Epithelial cell of proximal tubule (primary cell): ENCODE data around the gene SLC44A4. TPM values are rescaled to one million over a fixed set of nuclear protein-coding genes. Genes with fewer than 3 reads are reported as not detected.
"Not testable (repeated sequence)": the region's sequence is repeated elsewhere in the genome, so short reads cannot be mapped to it uniquely, and the experiment has no call there.

Experiments
- DNase-seq: peaks from one replicate; pipeline ENCODE4 v3.0.0-alpha.2; 2011; ENCODE audit warnings: low read depth
- H3K4me3 ChIP-seq: 2 replicates; pipeline ENCODE4 v1.5.1; 2011; ENCODE audit warnings: low read depth, mild to moderate bottlenecking, low read length
- CTCF ChIP-seq: conservative IDR thresholded peaks from 2 replicates; pipeline ENCODE4 v1.5.1; 2012; ENCODE audit warnings: low read depth, mild to moderate bottlenecking, low read length
- total RNA-seq: library from RNA; depleted of rRNA; stranded (reverse); fragments of >200 nt; gene quantifications from 2 replicates; pipeline ENCODE4 v1.2.3, GENCODE V29; 2015

Gene SLC44A4
- total RNA-seq, 1 donor from 2014 or later, result 24.0 TPM

GRCh38 chr6:31851485-31851832 lies 27.3 kb downstream of the SLC44A4 start:
- peak; percentile 99 for DNase-seq
- peak overlapping the region; percentile 28 for H3K4me3 ChIP-seq
- no peak for TF ChIP-seq CTCF

- TF ChIP-seq CTCF, result no peak
- peak overlapping the region; percentile 28 for H3K4me3 ChIP-seq
Measured at GRCh38 chr6:31850765-31851484, 27.9 kb downstream of the SLC44A4 start.

GRCh38 chr6:31847276-31847978 lies 31.4 kb downstream of the SLC44A4 start:
- TF ChIP-seq CTCF, result no peak
- no peak for DNase-seq
- H3K4me3 ChIP-seq, result no peak overlapping the region

More at GRCh38 chr6:31850765-31851484, 27.9 kb downstream of the SLC44A4 start:
- no peak for DNase-seq

GRCh38 chr6:31844507-31844906 lies 34.3 kb downstream of the SLC44A4 start:
- H3K4me3 ChIP-seq, result no peak overlapping the region
- no peak for DNase-seq
- no peak for TF ChIP-seq CTCF

GRCh38 chr6:31842053-31842452 lies 36.7 kb downstream of the SLC44A4 start:
- no peak for TF ChIP-seq CTCF
- no peak for DNase-seq
- no peak overlapping the region for H3K4me3 ChIP-seq

- H3K4me3 ChIP-seq, DNase-seq: not testable (repeated sequence)
Measured at GRCh38 chr6:31839779-31840126, 39.0 kb downstream of the SLC44A4 start.

GRCh38 chr6:31838968-31839367 lies 39.8 kb downstream of the SLC44A4 start:
- H3K4me3 ChIP-seq, result peak overlapping the region; percentile 88
- DNase-seq, result no peak
- TF ChIP-seq CTCF, result no peak

GRCh38 chr6:31838114-31838553 lies 40.7 kb downstream of the SLC44A4 start:
- not testable (repeated sequence) for DNase-seq
- peak overlapping the region; percentile 88 for H3K4me3 ChIP-seq
